Measurements from ENCODE around the gene ALKBH1. TPM values are rescaled to one million over a fixed set of nuclear protein-coding genes. Genes with fewer than 3 reads are reported as not detected.

ALKBH1 gene
- polyA plus RNA-seq, 1 donor (not counting 4 experiments of a cell fraction or from before 2014, with no cell fraction given), result 13.0 TPM

GRCh38 chr14:77674931-77675330, 32.9 kb downstream of the ALKBH1 start:
- no peak for TF ChIP-seq CTCF (optimal IDR thresholded peaks at IDR 0.05 in 1 of 3, IDR thresholded peaks at IDR 0.05 in 1 of 3, conservative IDR thresholded peaks at IDR 0.05 in 1 of 3; ENCODE audit: extremely low read depth in 1 of 3, insufficient read depth in 2 of 3, low read length in 3 of 3)
- TF ChIP-seq EZH2 (IDR thresholded peaks at IDR 0.05; ENCODE audit: low read length), result no peak
- Histone ChIP-seq H3K9me1 (ENCODE audit: control insufficient read depth, extremely low read depth, insufficient read depth, low read length) (no peaks in the 10 kb centered on the region), H3K9ac (ENCODE audit: control insufficient read depth, extremely low read depth, insufficient read depth, low read length) (no peak overlapping the region), H3K4me2 (ENCODE audit: control insufficient read depth, extremely low read depth, insufficient read depth, low read depth, low read length) (no peak overlapping the region), H3K27ac (ENCODE audit: control insufficient read depth, insufficient read depth, low read length) (no peak overlapping the region), H3K27me3 (ENCODE audit: control insufficient read depth, extremely low read depth, insufficient read depth, low read length) (no peaks in the 10 kb centered on the region), H2AFZ (ENCODE audit: control insufficient read depth, low read length) (no peak overlapping the region), H3K36me3 (ENCODE audit: control insufficient read depth in 2 of 2, extremely low read depth in 1 of 2, insufficient read depth in 2 of 2, low read length in 2 of 2) (peaks cover 4% of the 10 kb centered on the region in 2 experiments), H3K9me3 (ENCODE audit: control insufficient read depth, low read depth, low read length) (no peaks in the 10 kb centered on the region), H3K4me1 (ENCODE audit: control insufficient read depth, extremely low read depth, insufficient read depth, low read length) (no peaks in the 10 kb centered on the region), H4K20me1 (ENCODE audit: control insufficient read depth, extremely low read depth, insufficient read depth, low read length) (no peaks in the 10 kb centered on the region), H3K4me3 (ENCODE audit: control insufficient read depth in 2 of 3, extremely low read depth in 1 of 3, insufficient read depth in 2 of 3, low read depth in 1 of 3, low read length in 3 of 3) (no peak overlapping the region), H3K79me2 (ENCODE audit: control insufficient read depth, insufficient read depth, low read length) (no peaks in the 10 kb centered on the region)
- DNase-seq (ENCODE audit: low read depth, low spot score), result no peak
- no peak for FAIRE-seq
- dilution Hi-C loops (cut with MboI; ENCODE audit: extremely low pct_ligation_motif_present, low sequenced_read_pairs), result no loop called here

GRCh38 chr14:77673193-77673592, 34.6 kb downstream of the ALKBH1 start:
- no peak for DNase-seq (ENCODE audit: low read depth, low spot score)
- no peak for FAIRE-seq
- H3K4me2 ChIP-seq (ENCODE audit: control insufficient read depth, extremely low read depth, insufficient read depth, low read depth, low read length), result no peak overlapping the region
- H4K20me1 ChIP-seq (ENCODE audit: control insufficient read depth, extremely low read depth, insufficient read depth, low read length), result no peaks in the 10 kb centered on the region
- no peaks in the 10 kb centered on the region for H3K79me2 ChIP-seq (ENCODE audit: control insufficient read depth, insufficient read depth, low read length)
- H3K9me3 ChIP-seq (ENCODE audit: control insufficient read depth, low read depth, low read length), result no peaks in the 10 kb centered on the region
- H3K9me1 ChIP-seq (ENCODE audit: control insufficient read depth, extremely low read depth, insufficient read depth, low read length), result no peaks in the 10 kb centered on the region
- dilution Hi-C loops (cut with MboI; ENCODE audit: extremely low pct_ligation_motif_present, low sequenced_read_pairs), result no loop called here
- peaks cover 4% of the 10 kb centered on the region in 2 experiments for H3K36me3 ChIP-seq (ENCODE audit: control insufficient read depth in 2 of 2, extremely low read depth in 1 of 2, insufficient read depth in 2 of 2, low read length in 2 of 2)
- H3K4me1 ChIP-seq (ENCODE audit: control insufficient read depth, extremely low read depth, insufficient read depth, low read length), result no peaks in the 10 kb centered on the region
- TF ChIP-seq CTCF (optimal IDR thresholded peaks at IDR 0.05 in 1 of 3, IDR thresholded peaks at IDR 0.05 in 1 of 3, conservative IDR thresholded peaks at IDR 0.05 in 1 of 3; ENCODE audit: extremely low read depth in 1 of 3, insufficient read depth in 2 of 3, low read length in 3 of 3) (no peak), EZH2 (IDR thresholded peaks at IDR 0.05; ENCODE audit: low read length) (no peak)
- no peak overlapping the region for H3K9ac ChIP-seq (ENCODE audit: control insufficient read depth, extremely low read depth, insufficient read depth, low read length)
- H3K27me3 ChIP-seq (ENCODE audit: control insufficient read depth, extremely low read depth, insufficient read depth, low read length), result no peaks in the 10 kb centered on the region
- no peak overlapping the region for H2AFZ ChIP-seq (ENCODE audit: control insufficient read depth, low read length)
- H3K4me3 ChIP-seq (ENCODE audit: control insufficient read depth in 2 of 3, extremely low read depth in 1 of 3, insufficient read depth in 2 of 3, low read depth in 1 of 3, low read length in 3 of 3), result no peak overlapping the region
- no peak overlapping the region for H3K27ac ChIP-seq (ENCODE audit: control insufficient read depth, insufficient read depth, low read length)
